ENCODE measurements around the gene PRSS56. TPM values are rescaled to one million over a fixed set of nuclear protein-coding genes. Genes with fewer than 3 reads are reported as not detected.

PRSS56 gene
- polyA plus RNA-seq, 1 donor from 2014 or later, result 0.16 TPM

GRCh38 chr2:232492236-232492848 is 27.8 kb upstream of the PRSS56 start:
- no peak for TF ChIP-seq SMC3 (conservative IDR thresholded peaks at IDR 0.05; ENCODE audit: poor library complexity)
- no peak for TF ChIP-seq MXI1 (conservative IDR thresholded peaks at IDR 0.05; ENCODE audit: poor library complexity, severe bottlenecking)
- no peak for TF ChIP-seq CTCF (IDR thresholded peaks at IDR 0.05; ENCODE audit: poor library complexity, severe bottlenecking)
- TF ChIP-seq RAD21 (conservative IDR thresholded peaks at IDR 0.05), result no peak
- TF ChIP-seq EP300 (conservative IDR thresholded peaks at IDR 0.05; ENCODE audit: poor library complexity, severe bottlenecking), result no peak
- TF ChIP-seq POLR2AphosphoS5 (IDR thresholded peaks at IDR 0.05), result no peak
- no peak for TF ChIP-seq REST (IDR thresholded peaks at IDR 0.05; ENCODE audit: borderline replicate concordance)
- no peak for TF ChIP-seq TAF1 (IDR thresholded peaks at IDR 0.05; ENCODE audit: low read depth)
- TF ChIP-seq EZH2 (IDR thresholded peaks at IDR 0.05; ENCODE audit: borderline replicate concordance, insufficient read depth, low read length, poor library complexity, severe bottlenecking), result no peak
- Histone ChIP-seq H3K9ac (ENCODE audit: low read length) (no peak overlapping the region), H3K9me3 (ENCODE audit: low read length) (no peaks in the 10 kb centered on the region), H3K4me2 (ENCODE audit: low read length) (no peak overlapping the region), H2AFZ (ENCODE audit: low read depth, low read length) (no peak overlapping the region), H3K9me2 (ENCODE audit: insufficient read depth, low read length) (no peaks in the 10 kb centered on the region), H3K36me3 (ENCODE audit: insufficient read depth, low read length) (no peaks in the 10 kb centered on the region), H3K4me3 (ENCODE audit: low read length) (no peak overlapping the region), H4K20me1 (ENCODE audit: insufficient read depth) (no peaks in the 10 kb centered on the region), H3K27me3 (ENCODE audit: insufficient read depth, low read depth, low read length) (peaks cover 12% of the 10 kb centered on the region), H3K79me2 (replicated peaks; ENCODE audit: insufficient read depth, low read length) (no peaks in the 10 kb centered on the region), H3F3A (ENCODE audit: insufficient read depth, low read length, poor library complexity, severe bottlenecking) (no peaks in the 10 kb centered on the region), H3K27ac (ENCODE audit: low read length) (no peak overlapping the region)

GRCh38 chr2:232492963-232493700 is 27.1 kb upstream of the PRSS56 start:
- H3K9ac ChIP-seq (ENCODE audit: low read length), result no peak overlapping the region
- H3K9me2 ChIP-seq (ENCODE audit: insufficient read depth, low read length), result no peaks in the 10 kb centered on the region
- H3F3A ChIP-seq (ENCODE audit: insufficient read depth, low read length, poor library complexity, severe bottlenecking), result no peaks in the 10 kb centered on the region
- H2AFZ ChIP-seq (ENCODE audit: low read depth, low read length), result no peak overlapping the region
- no peaks in the 10 kb centered on the region for H3K36me3 ChIP-seq (ENCODE audit: insufficient read depth, low read length)
- TF ChIP-seq CTCF (IDR thresholded peaks at IDR 0.05; ENCODE audit: poor library complexity, severe bottlenecking) (no peak), EP300 (conservative IDR thresholded peaks at IDR 0.05; ENCODE audit: poor library complexity, severe bottlenecking) (no peak), POLR2AphosphoS5 (IDR thresholded peaks at IDR 0.05) (no peak), TAF1 (IDR thresholded peaks at IDR 0.05; ENCODE audit: low read depth) (no peak), EZH2 (IDR thresholded peaks at IDR 0.05; ENCODE audit: borderline replicate concordance, insufficient read depth, low read length, poor library complexity, severe bottlenecking) (no peak), MXI1 (conservative IDR thresholded peaks at IDR 0.05; ENCODE audit: poor library complexity, severe bottlenecking) (no peak), SMC3 (conservative IDR thresholded peaks at IDR 0.05; ENCODE audit: poor library complexity) (no peak), RAD21 (conservative IDR thresholded peaks at IDR 0.05) (no peak), REST (IDR thresholded peaks at IDR 0.05; ENCODE audit: borderline replicate concordance) (no peak)
- no peaks in the 10 kb centered on the region for H3K79me2 ChIP-seq (replicated peaks; ENCODE audit: insufficient read depth, low read length)
- H3K9me3 ChIP-seq (ENCODE audit: low read length), result no peaks in the 10 kb centered on the region
- H3K4me3 ChIP-seq (ENCODE audit: low read length), result no peak overlapping the region
- peaks cover 8% of the 10 kb centered on the region for H3K27me3 ChIP-seq (ENCODE audit: insufficient read depth, low read depth, low read length)
- H4K20me1 ChIP-seq (ENCODE audit: insufficient read depth), result no peaks in the 10 kb centered on the region
- H3K27ac ChIP-seq (ENCODE audit: low read length), result no peak overlapping the region
- no peak overlapping the region for H3K4me2 ChIP-seq (ENCODE audit: low read length)
